Chondrocyte (in vitro differentiated cells): ENCODE measurements around the gene UTS2B. TPM values are rescaled to one million over a fixed set of nuclear protein-coding genes. Genes with fewer than 3 reads are reported as not detected.

ENCODE experiments used
- DNase-seq: peaks from one replicate; pipeline ENCODE4 v3.0.0; 2021; ENCODE audit warnings: mixed read lengths, low spot score
- H3K27ac Mint-ChIP-seq: one replicate; pipeline ENCODE4 v1.8.0; 2021; ENCODE audit warnings: mild to moderate bottlenecking, moderate library complexity, mixed read lengths; ENCODE audit not compliant: unreplicated experiment
- H3K27me3 Mint-ChIP-seq: 2 replicates; pipeline ENCODE4 v1.8.0; 2021; ENCODE audit warnings: low read depth, mixed read lengths
- H3K36me3 Mint-ChIP-seq: 2 replicates; pipeline ENCODE4 v1.8.0; 2021; ENCODE audit warnings: low read depth, mixed read lengths
- H3K4me1 Mint-ChIP-seq: 2 replicates; pipeline ENCODE4 v1.8.0; 2021; ENCODE audit warnings: low read depth, mild to moderate bottlenecking, mixed read lengths
- H3K4me3 Mint-ChIP-seq: one replicate; pipeline ENCODE4 v1.8.0; 2021; ENCODE audit warnings: mild to moderate bottlenecking, moderate library complexity, mixed read lengths; ENCODE audit not compliant: unreplicated experiment
- H3K9me3 Mint-ChIP-seq: 2 replicates; pipeline ENCODE4 v1.8.0; 2021; ENCODE audit warnings: low read depth, mixed read lengths
- CTCF ChIP-seq: fragments of 200-600 bp; sonication (generic); IDR thresholded peaks from 2 replicates; pipeline ENCODE4 v1.5.0; 2021; ENCODE audit warnings: antibody characterized with exemption, mild to moderate bottlenecking, moderate library complexity
- total RNA-seq: library from RNA; stranded (reverse); gene quantifications from 3 replicates; pipeline ENCODE4 v1.2.1, GENCODE V29; 2021

Gene UTS2B
- total RNA-seq, 1 donor from 2014 or later = 0.17 TPM

DNA sequence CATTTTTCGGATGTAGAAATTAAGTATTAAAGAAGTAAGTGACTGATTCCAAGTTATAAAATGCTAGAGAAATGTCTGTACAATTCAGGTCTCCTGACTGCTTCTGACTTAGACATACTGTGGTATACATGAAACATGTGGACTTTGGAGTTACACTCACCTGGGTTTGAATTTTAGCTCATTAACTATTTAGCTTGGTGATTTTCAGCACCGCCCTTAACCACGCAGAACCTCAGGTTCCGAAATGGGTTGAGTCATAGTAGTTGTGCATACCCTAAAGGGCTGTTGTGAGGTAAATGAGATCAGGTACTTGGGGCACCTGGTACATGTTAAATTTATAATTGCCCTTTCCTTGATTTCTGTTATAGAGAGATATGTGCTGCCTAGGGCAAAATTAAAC lies 32.9 kb upstream of the UTS2B start:
- no peak overlapping the region for H3K4me3 Mint-ChIP-seq
- H3K4me1 Mint-ChIP-seq = peaks cover 31% of the 10 kb centered on the region
- no peak for DNase-seq
- no peaks in the 10 kb centered on the region for H3K9me3 Mint-ChIP-seq
- H3K36me3 Mint-ChIP-seq = peaks cover 33% of the 10 kb centered on the region
- no peak overlapping the region for H3K27ac Mint-ChIP-seq
- no peaks in the 10 kb centered on the region for H3K27me3 Mint-ChIP-seq
- no peak for TF ChIP-seq CTCF

DNA sequence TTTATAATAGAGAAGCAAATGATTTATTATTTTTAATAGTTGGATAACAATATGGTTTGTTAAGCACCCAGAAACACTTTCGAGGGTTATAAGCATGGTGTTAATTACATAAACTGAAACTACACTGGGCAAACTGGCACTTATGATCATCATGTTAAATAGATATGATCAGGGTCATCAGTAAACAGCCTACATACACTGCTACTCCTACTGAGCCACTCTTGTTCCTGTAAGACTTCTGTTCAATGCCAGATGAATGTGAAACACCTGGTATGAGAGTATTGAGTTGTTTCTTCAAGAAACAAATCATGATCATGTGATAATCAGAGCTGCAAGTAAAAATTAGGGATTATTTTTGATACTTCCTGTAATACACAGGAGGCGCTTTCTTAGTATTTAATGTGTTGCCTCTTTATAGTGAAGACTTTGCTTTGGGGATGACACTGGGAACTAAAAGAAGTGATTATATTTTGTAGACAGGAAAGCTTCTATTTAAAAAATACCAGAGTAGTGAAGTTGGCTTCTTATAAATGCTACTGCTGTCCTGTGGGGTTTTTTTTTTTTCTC lies 32.3 kb upstream of the UTS2B start:
- DNase-seq = no peak
- Mint-ChIP-seq H3K4me3 (no peak overlapping the region), H3K27me3 (no peaks in the 10 kb centered on the region), H3K9me3 (no peaks in the 10 kb centered on the region), H3K36me3 (peaks cover 33% of the 10 kb centered on the region), H3K27ac (no peak overlapping the region), H3K4me1 (peaks cover 37% of the 10 kb centered on the region)
- TF ChIP-seq CTCF = no peak

DNA sequence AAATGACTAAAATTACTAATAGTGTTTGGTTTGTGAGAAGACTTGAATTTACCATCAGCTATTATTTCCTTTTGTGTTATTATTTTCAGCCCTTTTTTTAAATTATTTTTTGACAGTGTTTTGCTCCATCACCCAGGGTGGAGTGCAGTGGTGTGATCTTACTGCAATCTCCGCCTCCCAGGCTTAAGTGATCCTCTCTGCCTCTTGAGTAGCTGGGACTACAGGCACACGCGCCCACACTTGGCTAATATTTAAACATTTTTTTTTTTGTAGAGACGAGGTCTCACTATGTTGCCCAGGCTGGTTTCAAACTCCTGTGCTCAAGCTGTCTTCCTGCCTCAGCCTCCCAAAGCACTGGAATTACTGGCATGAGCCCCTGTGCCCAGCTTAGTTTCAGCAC lies 31.7 kb upstream of the UTS2B start:
- no peak overlapping the region for H3K4me3 Mint-ChIP-seq
- H3K4me1 Mint-ChIP-seq = peaks cover 39% of the 10 kb centered on the region
- no peak for DNase-seq
- H3K27me3 Mint-ChIP-seq = no peaks in the 10 kb centered on the region
- H3K27ac Mint-ChIP-seq = no peak overlapping the region
- H3K9me3 Mint-ChIP-seq = no peaks in the 10 kb centered on the region
- no peak for TF ChIP-seq CTCF
- H3K36me3 Mint-ChIP-seq = peaks cover 33% of the 10 kb centered on the region

- no peak for TF ChIP-seq CTCF
- no peak for DNase-seq
- no peaks in the 10 kb centered on the region for H3K9me3 Mint-ChIP-seq
- H3K4me3 Mint-ChIP-seq = no peak overlapping the region
- H3K27ac Mint-ChIP-seq = no peak overlapping the region
- peaks cover 33% of the 10 kb centered on the region for H3K36me3 Mint-ChIP-seq
- H3K27me3 Mint-ChIP-seq = no peaks in the 10 kb centered on the region
- H3K4me1 Mint-ChIP-seq = peaks cover 39% of the 10 kb centered on the region
Observed at GRCh38 chr3:191361456-191361855, 31.1 kb upstream of the UTS2B start.

- Mint-ChIP-seq H3K4me1 (peaks cover 48% of the 10 kb centered on the region), H3K27me3 (no peaks in the 10 kb centered on the region), H3K27ac (no peak overlapping the region), H3K9me3 (no peaks in the 10 kb centered on the region), H3K4me3 (no peak overlapping the region), H3K36me3 (peaks cover 33% of the 10 kb centered on the region)
- DNase-seq = no peak
- TF ChIP-seq CTCF = no peak
Observed at GRCh38 chr3:191360620-191361019, 30.3 kb upstream of the UTS2B start.
